Measurements from ENCODE around the gene SLC4A3.

- TF ChIP-seq CTCF (IDR thresholded peaks at IDR 0.05; ENCODE audit: borderline replicate concordance, extremely low read depth, low read length, poor library complexity, severe bottlenecking) (no peak), EZH2 (IDR thresholded peaks at IDR 0.05; ENCODE audit: borderline replicate concordance, low read depth, low read length, severe bottlenecking) (no peak)
These were observed 890 bp upstream of the SLC4A3 start for GRCh38 chr2:219626540-219626939.

All from DND-41 (cell line).